Activated CD8-positive, alpha-beta T cell treated with anti-CD3 and anti-CD28 coated beads, Interleukin-2, amount 10 ng/mL, durations not matched to agents 7 days and 5 days (primary cell): ENCODE data around the gene TRIM37. TPM values are rescaled to one million over a fixed set of nuclear protein-coding genes. Genes with fewer than 3 reads are reported as not detected.

Experiments used
- microRNA-seq: library from miRNA; unstranded; fragments of <30 nt; microRNA quantifications from one replicate; pipeline ENCODE4 v1.2.0, GENCODE V29; 2022
- total RNA-seq, 2 experiments: library from RNA; stranded (reverse); gene quantifications; one replicate each; pipeline ENCODE4 v1.2.3, GENCODE V29; 2021

The TRIM37 gene
- total RNA-seq, 2 experiments from 2014 or later: 25.4 to 28.8 TPM

Small RNA genes lying within 50 kb of the gene (microRNA-seq; reads per million reads assigned to microRNA genes)
- gene MIR301A (129 reads per million, percentile 64 among the genes with 10 or more reads in this experiment), gene MIR454 (11,707 reads per million, percentile 95 among the genes with 10 or more reads in this experiment)

Other genes starting within 250 kb of the TRIM37 start
- gene SKA2, start 48.3 kb upstream of the TRIM37 start, total RNA-seq: 100 to 1,000 TPM; 105 to 121 TPM
- 10 to 100 TPM; 91.9 to 92.1 TPM for gene PRR11, start 48.9 kb upstream of the TRIM37 start, total RNA-seq
- 10 to 100 TPM; 14.7 to 15.7 TPM for gene SMG8, start 103.2 kb upstream of the TRIM37 start, total RNA-seq
- 1 to 10 TPM; 1.6 to 3.3 TPM for gene GDPD1, start 113.6 kb upstream of the TRIM37 start, total RNA-seq
- 1 to 10 TPM; 9.0 to 10.0 TPM for gene YPEL2, start 224.8 kb upstream of the TRIM37 start, total RNA-seq